Osteocyte (in vitro differentiated cells): Measurements from ENCODE around the gene PADI4. TPM values are rescaled to one million over a fixed set of nuclear protein-coding genes. Genes with fewer than 3 reads are reported as not detected.
A peak's percentile ranks its signal among the peaks of the same experiment; 100 is the strongest.

Experiments used
- DNase-seq: peaks from one replicate; pipeline ENCODE4 v3.0.0; 2021; ENCODE audit warnings: mixed read lengths; ENCODE audit not compliant: unreplicated experiment; ENCODE audit errors: extremely low spot score
- H3K27ac Mint-ChIP-seq: one replicate; pipeline ENCODE4 v1.8.0; 2021; ENCODE audit warnings: mild to moderate bottlenecking, mixed read lengths; ENCODE audit not compliant: unreplicated experiment
- H3K27me3 Mint-ChIP-seq: one replicate; pipeline ENCODE4 v1.8.0; 2021; ENCODE audit warnings: mixed read lengths; ENCODE audit not compliant: unreplicated experiment
- H3K36me3 Mint-ChIP-seq: one replicate; pipeline ENCODE4 v1.8.0; 2021; ENCODE audit warnings: mixed read lengths; ENCODE audit not compliant: unreplicated experiment
- H3K4me1 Mint-ChIP-seq: one replicate; pipeline ENCODE4 v1.8.0; 2021; ENCODE audit warnings: mixed read lengths; ENCODE audit not compliant: unreplicated experiment
- H3K4me3 Mint-ChIP-seq: one replicate; pipeline ENCODE4 v1.8.0; 2021; ENCODE audit warnings: mild to moderate bottlenecking, moderate library complexity, mixed read lengths; ENCODE audit not compliant: unreplicated experiment
- H3K9me3 Mint-ChIP-seq: one replicate; pipeline ENCODE4 v1.8.0; 2021; ENCODE audit warnings: mixed read lengths; ENCODE audit not compliant: unreplicated experiment
- total RNA-seq: library from RNA; stranded (reverse); gene quantifications from 2 replicates; pipeline ENCODE4 v1.2.1, GENCODE V29; 2021
- TF ChIP-seq, protein P1 (sequence below): fragments of 200-600 bp; sonication (generic); IDR thresholded peaks from 2 replicates; pipeline ENCODE4 v1.5.0; 2021; ENCODE audit warnings: antibody characterized with exemption, mild to moderate bottlenecking, moderate library complexity

PADI4 gene
- total RNA-seq, 1 donor from 2014 or later: not detected

DNA sequence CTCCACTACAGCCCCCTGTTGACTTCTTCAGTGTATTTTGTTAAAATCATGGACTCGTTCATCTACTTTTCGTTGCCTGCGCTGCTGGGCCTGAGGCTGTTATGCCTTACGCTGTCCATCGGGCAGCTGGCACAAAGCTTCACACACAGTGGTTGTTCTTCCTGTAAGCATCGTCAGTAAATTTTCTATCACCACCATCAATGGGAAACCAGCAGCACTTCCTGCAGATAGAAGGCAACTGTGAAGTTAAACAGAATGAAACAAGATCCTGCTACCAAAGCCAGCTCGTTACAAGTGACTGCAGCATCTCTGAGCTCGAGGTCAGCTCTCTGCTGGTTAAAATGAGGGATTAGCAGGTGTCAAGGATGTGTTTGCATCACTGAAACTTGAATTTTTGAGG is 42.1 kb downstream of the PADI4 start:
- Mint-ChIP-seq H3K9me3 (no peaks in the 10 kb centered on the region), H3K4me3 (no peak overlapping the region), H3K27me3 (peaks cover 11% of the 10 kb centered on the region), H3K27ac (peak overlapping the region; percentile 3), H3K36me3 (no peaks in the 10 kb centered on the region), H3K4me1 (no peaks in the 10 kb centered on the region)
- DNase-seq: no peak
- TF ChIP-seq, protein P1, sequence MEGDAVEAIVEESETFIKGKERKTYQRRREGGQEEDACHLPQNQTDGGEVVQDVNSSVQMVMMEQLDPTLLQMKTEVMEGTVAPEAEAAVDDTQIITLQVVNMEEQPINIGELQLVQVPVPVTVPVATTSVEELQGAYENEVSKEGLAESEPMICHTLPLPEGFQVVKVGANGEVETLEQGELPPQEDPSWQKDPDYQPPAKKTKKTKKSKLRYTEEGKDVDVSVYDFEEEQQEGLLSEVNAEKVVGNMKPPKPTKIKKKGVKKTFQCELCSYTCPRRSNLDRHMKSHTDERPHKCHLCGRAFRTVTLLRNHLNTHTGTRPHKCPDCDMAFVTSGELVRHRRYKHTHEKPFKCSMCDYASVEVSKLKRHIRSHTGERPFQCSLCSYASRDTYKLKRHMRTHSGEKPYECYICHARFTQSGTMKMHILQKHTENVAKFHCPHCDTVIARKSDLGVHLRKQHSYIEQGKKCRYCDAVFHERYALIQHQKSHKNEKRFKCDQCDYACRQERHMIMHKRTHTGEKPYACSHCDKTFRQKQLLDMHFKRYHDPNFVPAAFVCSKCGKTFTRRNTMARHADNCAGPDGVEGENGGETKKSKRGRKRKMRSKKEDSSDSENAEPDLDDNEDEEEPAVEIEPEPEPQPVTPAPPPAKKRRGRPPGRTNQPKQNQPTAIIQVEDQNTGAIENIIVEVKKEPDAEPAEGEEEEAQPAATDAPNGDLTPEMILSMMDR: no peak

DNA sequence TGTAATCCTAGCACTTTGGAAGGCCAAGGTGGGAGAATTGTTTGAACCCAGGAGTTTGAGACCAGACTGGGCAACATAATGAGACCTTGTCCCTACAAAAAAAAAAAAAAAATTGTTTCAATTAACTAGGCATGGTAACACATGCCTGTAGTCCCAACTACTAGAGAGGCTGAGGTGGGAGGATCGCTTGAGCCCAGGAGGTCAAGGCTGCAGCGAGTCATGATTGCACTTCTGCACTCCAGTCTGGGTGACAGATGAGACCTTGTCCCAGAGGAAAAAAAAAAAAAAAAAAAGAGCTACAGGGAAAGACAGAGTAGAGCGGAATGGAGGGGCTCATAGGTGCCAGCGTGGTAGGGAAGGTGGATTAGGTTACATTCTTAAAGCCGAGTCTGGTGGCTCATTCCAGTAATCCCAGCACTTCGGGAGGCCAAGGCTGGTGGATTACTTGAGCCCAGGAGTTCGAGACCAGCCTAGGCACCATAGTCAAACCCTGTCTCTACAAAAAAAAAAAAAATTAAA is 43.0 kb downstream of the PADI4 start:
- Mint-ChIP-seq H3K36me3 (no peaks in the 10 kb centered on the region), H3K27ac (no peak overlapping the region), H3K27me3 (peaks cover 11% of the 10 kb centered on the region), H3K4me1 (no peaks in the 10 kb centered on the region), H3K4me3 (no peak overlapping the region), H3K9me3 (no peaks in the 10 kb centered on the region)
- no peak for DNase-seq
- TF ChIP-seq, protein P1: no peak

DNA sequence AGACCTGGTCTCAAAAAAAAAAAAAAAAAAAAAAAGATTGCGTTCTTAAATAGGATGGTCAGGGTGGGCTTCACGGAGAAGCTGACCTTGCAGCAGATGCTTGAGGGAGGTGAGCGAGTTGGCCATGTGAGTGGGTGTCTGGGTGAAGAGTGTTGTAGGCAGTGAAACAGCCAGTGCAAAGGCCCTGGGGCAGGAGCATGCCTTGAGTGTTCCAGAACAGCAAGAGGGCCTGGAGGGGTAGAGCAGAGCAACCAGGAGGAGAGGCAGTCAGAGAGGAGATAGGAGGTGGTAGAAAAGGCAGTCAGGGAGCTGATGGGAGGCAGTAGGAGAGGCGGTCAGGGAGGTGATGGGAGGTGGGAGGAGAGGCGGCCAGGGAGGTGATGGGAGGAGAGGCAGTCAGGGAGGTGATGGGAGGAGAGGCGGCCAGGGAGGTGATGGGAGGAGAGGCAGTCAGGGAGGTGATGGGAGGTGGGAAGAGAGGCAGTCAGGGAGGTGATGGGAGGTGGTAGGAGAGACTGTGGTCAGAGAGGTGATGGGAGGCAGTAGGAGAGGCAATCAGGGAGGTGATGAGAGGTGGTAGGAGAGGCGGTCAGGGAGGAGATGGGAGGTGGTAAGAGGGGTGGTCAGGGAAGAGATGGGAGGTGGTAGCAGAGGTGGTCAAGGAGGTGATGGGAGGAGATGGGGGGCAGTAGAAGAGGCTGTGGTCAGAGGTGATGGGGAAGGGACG is 43.8 kb downstream of the PADI4 start:
- Mint-ChIP-seq H3K27ac (no peak overlapping the region), H3K4me3 (no peak overlapping the region), H3K4me1 (no peaks in the 10 kb centered on the region), H3K36me3 (no peaks in the 10 kb centered on the region), H3K9me3 (no peaks in the 10 kb centered on the region), H3K27me3 (peaks cover 11% of the 10 kb centered on the region)
- TF ChIP-seq, protein P1: no peak
- DNase-seq: no peak

DNA sequence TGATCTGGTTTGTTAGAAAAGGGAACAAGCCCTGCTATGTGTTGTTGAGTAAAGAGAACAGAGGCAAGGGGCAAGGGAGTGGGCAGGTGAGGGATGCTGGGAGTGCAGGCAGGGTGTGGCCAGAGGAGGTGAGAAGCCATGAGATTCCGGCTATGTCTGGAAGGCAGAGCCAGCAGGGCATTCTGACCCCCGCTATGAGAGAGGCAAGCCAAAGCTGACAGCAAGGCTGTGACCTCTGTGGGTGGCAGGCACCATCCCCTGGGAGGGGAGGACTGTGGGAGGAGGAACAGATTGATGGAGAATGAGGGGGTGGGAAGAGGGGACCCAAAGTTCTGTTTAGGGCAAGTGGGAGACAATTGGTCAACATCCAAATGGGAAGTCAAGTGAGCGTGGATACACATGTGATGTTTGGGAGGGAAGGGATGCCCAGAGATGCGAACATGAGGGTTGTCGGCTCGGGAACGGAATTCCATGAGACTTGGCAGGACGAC is 44.5 kb downstream of the PADI4 start:
- Mint-ChIP-seq H3K4me1 (no peaks in the 10 kb centered on the region), H3K36me3 (no peaks in the 10 kb centered on the region), H3K9me3 (no peaks in the 10 kb centered on the region), H3K4me3 (no peak overlapping the region), H3K27me3 (peaks cover 11% of the 10 kb centered on the region), H3K27ac (no peak overlapping the region)
- TF ChIP-seq, protein P1: no peak
- no peak for DNase-seq

DNA sequence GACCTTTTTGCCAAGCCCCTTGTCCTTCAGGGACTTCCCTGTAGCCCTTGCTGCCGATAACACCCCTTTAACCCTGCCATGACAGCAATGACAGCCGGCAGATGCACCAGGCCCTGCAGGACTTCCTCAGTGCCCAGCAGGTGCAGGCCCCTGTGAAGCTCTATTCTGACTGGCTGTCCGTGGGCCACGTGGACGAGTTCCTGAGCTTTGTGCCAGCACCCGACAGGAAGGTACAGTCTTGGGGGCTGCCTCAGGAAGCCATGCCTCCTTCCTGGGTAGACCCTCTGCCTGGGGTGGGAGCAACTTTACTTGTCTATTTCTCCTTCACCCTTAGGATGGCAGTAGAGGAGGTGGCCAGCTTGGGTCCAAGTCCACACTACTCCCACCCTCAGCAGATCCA is 47.9 kb downstream of the PADI4 start:
- no peak for DNase-seq
- no peak overlapping the region for H3K27ac Mint-ChIP-seq
- H3K9me3 Mint-ChIP-seq: no peaks in the 10 kb centered on the region
- TF ChIP-seq, protein P1: no peak
- H3K36me3 Mint-ChIP-seq: no peaks in the 10 kb centered on the region
- no peaks in the 10 kb centered on the region for H3K4me1 Mint-ChIP-seq
- peaks cover 11% of the 10 kb centered on the region for H3K27me3 Mint-ChIP-seq
- H3K4me3 Mint-ChIP-seq: no peak overlapping the region
